K562 (cell line): ENCODE data around the gene LRMDA.

Experiments
- CREM ChIP-seq: IDR thresholded peaks from 2 replicates; pipeline ENCODE4 v1.6.1; 2014; ENCODE audit warnings: antibody characterized with exemption, low read depth
- SIRT6 ChIP-seq: IDR thresholded peaks from one replicate; pipeline ENCODE4 v1.6.1; 2012; ENCODE audit warnings: low read depth, mild to moderate bottlenecking, control low read depth, inconsistent platforms, low read length, moderate library complexity
- ZNF232 ChIP-seq: sonication (generic); formaldehyde crosslinking; IDR thresholded peaks from 2 replicates; pipeline ENCODE4 v1.8.0; 2022; ENCODE audit warnings: mild to moderate bottlenecking, missing genetic modification reagents
- TF ChIP-seq, protein P1 (sequence below): fragments of 150-350 bp; IDR thresholded peaks from 2 replicates; pipeline ENCODE4 v1.6.1; 2014; ENCODE audit warnings: low read depth, mild to moderate bottlenecking, low read length, borderline replicate concordance

GRCh38 chr10:75916906-75917305 is 485.5 kb downstream of the LRMDA start:
- TF ChIP-seq SIRT6 (no peak), ZNF232 (CRISPR knock-in tag) (no peak), CREM (no peak)
- TF ChIP-seq, protein P1, sequence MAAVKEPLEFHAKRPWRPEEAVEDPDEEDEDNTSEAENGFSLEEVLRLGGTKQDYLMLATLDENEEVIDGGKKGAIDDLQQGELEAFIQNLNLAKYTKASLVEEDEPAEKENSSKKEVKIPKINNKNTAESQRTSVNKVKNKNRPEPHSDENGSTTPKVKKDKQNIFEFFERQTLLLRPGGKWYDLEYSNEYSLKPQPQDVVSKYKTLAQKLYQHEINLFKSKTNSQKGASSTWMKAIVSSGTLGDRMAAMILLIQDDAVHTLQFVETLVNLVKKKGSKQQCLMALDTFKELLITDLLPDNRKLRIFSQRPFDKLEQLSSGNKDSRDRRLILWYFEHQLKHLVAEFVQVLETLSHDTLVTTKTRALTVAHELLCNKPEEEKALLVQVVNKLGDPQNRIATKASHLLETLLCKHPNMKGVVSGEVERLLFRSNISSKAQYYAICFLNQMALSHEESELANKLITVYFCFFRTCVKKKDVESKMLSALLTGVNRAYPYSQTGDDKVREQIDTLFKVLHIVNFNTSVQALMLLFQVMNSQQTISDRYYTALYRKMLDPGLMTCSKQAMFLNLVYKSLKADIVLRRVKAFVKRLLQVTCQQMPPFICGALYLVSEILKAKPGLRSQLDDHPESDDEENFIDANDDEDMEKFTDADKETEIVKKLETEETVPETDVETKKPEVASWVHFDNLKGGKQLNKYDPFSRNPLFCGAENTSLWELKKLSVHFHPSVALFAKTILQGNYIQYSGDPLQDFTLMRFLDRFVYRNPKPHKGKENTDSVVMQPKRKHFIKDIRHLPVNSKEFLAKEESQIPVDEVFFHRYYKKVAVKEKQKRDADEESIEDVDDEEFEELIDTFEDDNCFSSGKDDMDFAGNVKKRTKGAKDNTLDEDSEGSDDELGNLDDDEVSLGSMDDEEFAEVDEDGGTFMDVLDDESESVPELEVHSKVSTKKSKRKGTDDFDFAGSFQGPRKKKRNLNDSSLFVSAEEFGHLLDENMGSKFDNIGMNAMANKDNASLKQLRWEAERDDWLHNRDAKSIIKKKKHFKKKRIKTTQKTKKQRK, result no peak
